ENCODE results near the gene RBMY1A1.
"Not testable (repeated sequence)": the region's sequence is repeated elsewhere in the genome, so short reads cannot be mapped to it uniquely, and the experiment has no call there.

Gene RBMY1A1

DNA sequence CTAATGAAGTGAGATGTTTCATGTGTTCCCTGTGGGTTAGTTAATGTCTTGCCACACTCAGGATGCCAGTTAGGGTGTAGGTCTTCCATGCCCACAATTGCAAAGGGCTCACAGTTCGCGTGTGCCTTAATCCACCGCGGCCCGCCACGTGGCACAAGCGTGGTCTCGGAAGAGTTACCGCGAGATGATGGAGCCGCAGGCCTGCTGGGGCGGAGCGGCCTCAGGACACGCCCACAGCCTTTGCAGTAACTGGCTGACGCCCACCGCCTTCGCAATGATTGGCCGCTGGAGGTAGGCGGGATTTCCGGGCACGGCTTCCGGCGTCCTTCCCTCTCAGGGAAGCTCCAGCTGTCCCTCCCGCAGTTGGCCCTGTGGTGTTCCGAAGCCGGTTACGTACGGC, at the start of gene RBMY1A1:
Gene RBMY1A1 (plus strand): TSS at position 301 of the 400 bp plus-strand sequence. CDS start 2,013 bp downstream, outside the sequence.
- not testable (repeated sequence) for DNase-seq (ENCODE audit: low spot score)

DNA sequence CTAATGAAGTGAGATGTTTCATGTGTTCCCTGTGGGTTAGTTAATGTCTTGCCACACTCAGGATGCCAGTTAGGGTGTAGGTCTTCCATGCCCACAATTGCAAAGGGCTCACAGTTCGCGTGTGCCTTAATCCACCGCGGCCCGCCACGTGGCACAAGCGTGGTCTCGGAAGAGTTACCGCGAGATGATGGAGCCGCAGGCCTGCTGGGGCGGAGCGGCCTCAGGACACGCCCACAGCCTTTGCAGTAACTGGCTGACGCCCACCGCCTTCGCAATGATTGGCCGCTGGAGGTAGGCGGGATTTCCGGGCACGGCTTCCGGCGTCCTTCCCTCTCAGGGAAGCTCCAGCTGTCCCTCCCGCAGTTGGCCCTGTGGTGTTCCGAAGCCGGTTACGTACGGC, 23.6 kb upstream of the RBMY1A1 start, which contains the start of gene RBMY1B:
Gene RBMY1B (plus strand): TSS at position 301 of the 400 bp plus-strand sequence. CDS start 2,013 bp downstream, outside the sequence.
- not testable (repeated sequence) for DNase-seq (ENCODE audit: low spot score)

DNA sequence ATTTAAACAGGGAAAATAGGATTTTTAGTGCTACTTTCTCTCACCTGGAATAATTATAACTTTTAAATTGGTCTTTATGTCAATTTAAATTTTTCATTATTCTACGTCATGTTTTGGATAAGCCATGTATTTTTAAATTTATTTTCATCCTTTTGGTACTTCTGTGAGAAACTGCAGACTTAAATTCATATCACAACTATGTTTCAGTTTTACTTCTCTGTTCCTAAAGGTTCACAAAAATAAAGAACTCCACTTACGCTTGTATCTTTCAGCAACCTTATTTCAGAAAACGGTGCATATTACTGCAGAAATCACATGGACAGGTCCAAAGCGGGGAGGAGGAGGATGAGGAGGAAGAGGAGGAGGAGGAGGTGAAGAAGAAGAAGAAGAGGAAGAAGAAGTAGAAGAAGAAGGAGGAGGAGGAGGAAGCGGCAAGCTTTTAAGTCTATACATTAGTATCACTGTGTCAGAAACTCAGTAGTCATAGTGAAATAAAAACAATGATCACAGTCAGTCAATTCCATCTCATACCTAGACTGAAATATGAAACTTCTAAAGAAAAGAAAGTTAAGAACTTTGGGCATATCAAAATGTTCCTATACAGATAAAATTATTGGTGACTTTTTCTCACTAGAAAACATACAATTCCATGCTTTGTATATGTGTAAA, 24.8 kb downstream of the RBMY1A1 start:
- not testable (repeated sequence) for DNase-seq (ENCODE audit: low spot score)

DNA sequence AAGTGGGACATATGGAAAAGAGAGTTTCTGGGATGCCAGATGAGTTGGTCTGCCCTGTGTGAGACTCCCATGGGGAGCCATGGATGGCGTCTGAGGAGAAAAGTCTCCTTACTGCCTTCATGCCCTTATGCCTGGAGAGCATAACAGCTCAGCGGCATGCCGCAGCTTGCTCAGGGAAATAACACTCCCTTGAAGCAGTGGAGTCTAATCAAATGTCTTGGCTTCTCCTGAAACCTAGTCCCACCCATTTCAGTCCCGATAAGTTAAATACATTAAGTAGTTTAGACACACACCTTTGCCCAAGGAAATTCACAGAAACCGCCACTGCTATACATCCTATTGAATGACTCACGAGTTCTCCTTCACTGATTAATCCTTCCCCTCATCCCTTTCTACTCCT, 50.8 kb downstream of the RBMY1A1 start:
- DNase-seq (ENCODE audit: low spot score) = no peak

DNA sequence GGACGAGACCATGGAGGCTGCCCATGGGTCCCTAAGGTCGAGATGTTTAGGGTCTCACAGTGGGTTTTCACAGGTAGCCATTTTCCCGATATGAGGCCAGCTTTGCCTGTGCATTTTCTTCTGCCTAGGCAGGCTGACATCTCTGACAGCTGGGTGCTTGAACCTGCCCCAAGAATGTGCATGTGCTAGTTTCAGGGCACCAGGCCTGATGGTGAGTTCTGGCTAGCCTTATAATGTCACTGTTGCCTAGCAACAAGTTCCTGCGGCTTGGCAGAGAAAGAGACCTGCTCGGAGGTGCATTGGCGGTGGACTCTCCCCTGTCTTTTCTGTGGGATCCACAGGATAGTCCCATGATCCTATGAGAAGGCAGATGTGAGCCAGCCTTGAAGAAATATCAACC, 51.8 kb downstream of the RBMY1A1 start:
- DNase-seq (ENCODE audit: low spot score) = not testable (repeated sequence)

DNA sequence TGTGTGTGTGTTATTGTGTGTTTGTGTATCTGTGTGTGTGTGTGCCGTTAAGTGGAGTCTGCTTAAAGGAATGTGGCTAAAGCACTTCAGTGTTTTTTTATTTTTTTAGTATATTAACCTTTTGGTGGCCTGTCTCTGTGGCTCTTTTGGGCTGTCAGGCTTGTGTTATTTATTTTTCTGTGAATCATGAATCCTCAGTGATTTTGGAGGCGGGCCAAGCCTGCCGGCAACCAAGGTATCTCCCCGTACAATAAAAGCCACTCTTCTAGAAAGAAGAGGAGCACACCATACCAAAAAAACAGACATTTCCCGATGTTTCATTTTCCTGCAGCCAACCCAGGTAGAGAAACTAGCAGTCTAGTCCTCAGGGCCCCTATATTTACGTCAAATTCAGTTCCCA, 57.4 kb downstream of the RBMY1A1 start:
- DNase-seq (ENCODE audit: low spot score) = no peak

DNA sequence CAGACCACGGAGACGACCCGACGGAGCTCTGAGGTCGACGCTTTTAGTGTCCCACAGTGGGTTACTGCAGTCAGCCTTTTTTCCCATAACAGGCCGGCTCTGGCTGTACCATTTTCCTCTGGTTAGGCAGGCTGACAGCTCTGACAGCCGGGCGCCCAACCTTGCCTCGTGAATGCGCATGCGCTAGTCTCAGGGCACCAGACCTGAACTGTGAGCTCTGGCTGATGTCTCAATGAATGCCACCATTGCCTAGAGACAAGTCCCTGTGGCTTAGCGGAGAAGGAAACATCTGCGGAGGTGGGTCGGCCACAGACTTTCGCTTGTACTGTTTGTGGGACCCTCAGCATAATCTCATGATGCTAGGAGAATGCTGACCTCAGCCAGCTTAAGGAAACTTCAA, 61.6 kb downstream of the RBMY1A1 start:
- not testable (repeated sequence) for DNase-seq (ENCODE audit: low spot score)
